H9 (cell line): ENCODE measurements around the gene TRIL. TPM values are rescaled to one million over a fixed set of nuclear protein-coding genes. Genes with fewer than 3 reads are reported as not detected.

ENCODE experiments used
- DNase-seq: peaks from one replicate; pipeline ENCODE4 v3.0.0-alpha.2; 2017
- H2AFZ ChIP-seq: one replicate; pipeline ENCODE4 v1.6.1; 2013; ENCODE audit warnings: mild to moderate bottlenecking, low read length, control low read depth, moderate library complexity
- H2AK5ac ChIP-seq: 2 replicates; pipeline ENCODE4 v1.6.1; 2013; ENCODE audit warnings: low read length, control low read depth, mixed read lengths; ENCODE audit not compliant: insufficient read length
- H2BK120ac ChIP-seq: one replicate; pipeline ENCODE4 v1.6.1; 2013; ENCODE audit warnings: low read depth, mild to moderate bottlenecking, low read length, control low read depth, inconsistent platforms; ENCODE audit not compliant: poor library complexity, severe bottlenecking
- H2BK12ac ChIP-seq: 2 replicates; pipeline ENCODE4 v1.6.1; 2013; ENCODE audit warnings: low read length, control low read depth, mixed read lengths, low read depth; ENCODE audit not compliant: insufficient read length
- H2BK15ac ChIP-seq: 2 replicates; pipeline ENCODE4 v1.6.1; 2013; ENCODE audit warnings: low read depth, low read length, control low read depth
- H2BK20ac ChIP-seq: one replicate; pipeline ENCODE4 v1.6.1; 2013; ENCODE audit warnings: low read depth, mild to moderate bottlenecking, low read length, control low read depth, inconsistent platforms; ENCODE audit not compliant: poor library complexity, severe bottlenecking
- H2BK5ac ChIP-seq: 2 replicates; pipeline ENCODE4 v1.6.1; 2013; ENCODE audit warnings: low read length, control low read depth, mixed read lengths; ENCODE audit not compliant: insufficient read length
- H3K14ac ChIP-seq: 2 replicates; pipeline ENCODE4 v1.6.1; 2013; ENCODE audit warnings: low read length, control low read depth; ENCODE audit not compliant: insufficient read depth
- H3K18ac ChIP-seq: 2 replicates; pipeline ENCODE4 v1.6.1; 2013; ENCODE audit warnings: low read depth, mild to moderate bottlenecking, mixed read lengths, low read length, control low read depth; ENCODE audit not compliant: insufficient read length
- H3K23ac ChIP-seq: 2 replicates; pipeline ENCODE4 v1.6.1; 2013; ENCODE audit warnings: low read length, control low read depth, mixed read lengths, low read depth; ENCODE audit not compliant: insufficient read length
- H3K23me2 ChIP-seq: 2 replicates; pipeline ENCODE4 v1.6.1; 2013; ENCODE audit warnings: low read depth, mild to moderate bottlenecking, mixed read lengths, low read length, control low read depth; ENCODE audit not compliant: insufficient read length, poor library complexity, severe bottlenecking
- H3K27ac ChIP-seq: 2 replicates; pipeline ENCODE4 v1.5.1; 2013; ENCODE audit warnings: low read length, control low read depth, mixed read lengths, low read depth; ENCODE audit not compliant: insufficient read length
- H3K27me3 ChIP-seq: 2 replicates; pipeline ENCODE4 v1.6.1; 2013; ENCODE audit warnings: low read length, control low read depth, inconsistent platforms; ENCODE audit not compliant: insufficient read depth
- H3K4ac ChIP-seq: 2 replicates; pipeline ENCODE4 v1.6.1; 2013; ENCODE audit warnings: low read depth, mild to moderate bottlenecking, control low read depth, inconsistent platforms, low read length, moderate library complexity
- H3K4me1 ChIP-seq: 2 replicates; pipeline ENCODE4 v1.6.1; 2013; ENCODE audit warnings: low read length, control low read depth, inconsistent platforms; ENCODE audit not compliant: insufficient read depth
- H3K4me2 ChIP-seq: 2 replicates; pipeline ENCODE4 v1.6.1; 2013; ENCODE audit warnings: low read length, control low read depth, mixed read lengths; ENCODE audit not compliant: insufficient read length, insufficient read depth
- H3K56ac ChIP-seq: 2 replicates; pipeline ENCODE4 v1.6.1; 2013; ENCODE audit warnings: low read depth, mild to moderate bottlenecking, mixed read lengths, low read length, control low read depth; ENCODE audit not compliant: insufficient read length
- H3K79me1 ChIP-seq: 2 replicates; pipeline ENCODE4 v1.6.1; 2013; ENCODE audit warnings: low read depth, mild to moderate bottlenecking, moderate library complexity, low read length, control low read depth, inconsistent platforms; ENCODE audit not compliant: insufficient read depth, poor library complexity, severe bottlenecking
- H3K79me2 ChIP-seq: 2 replicates; pipeline ENCODE4 v1.6.1; 2013; ENCODE audit warnings: low read length, control low read depth, inconsistent platforms; ENCODE audit not compliant: insufficient read depth
- H3K9ac ChIP-seq: 2 replicates; pipeline ENCODE4 v1.6.1; 2013; ENCODE audit warnings: low read length, control low read depth, mixed read lengths; ENCODE audit not compliant: insufficient read length; ENCODE audit errors: extremely low read depth
- H3K9me3 ChIP-seq: one replicate; pipeline ENCODE4 v1.6.1; 2013; ENCODE audit warnings: low read depth, low read length, inconsistent platforms; ENCODE audit not compliant: control insufficient read depth
- H3T11ph ChIP-seq: one replicate; pipeline ENCODE4 v1.6.1; 2013; ENCODE audit warnings: mild to moderate bottlenecking, low read length, control low read depth, inconsistent platforms
- H4K20me1 ChIP-seq: one replicate; pipeline ENCODE4 v1.6.1; 2013; ENCODE audit not compliant: control insufficient read depth, insufficient read length, insufficient read depth
- H4K5ac ChIP-seq: 2 replicates; pipeline ENCODE4 v1.6.1; 2013; ENCODE audit warnings: low read depth, mild to moderate bottlenecking, mixed read lengths, low read length, control low read depth; ENCODE audit not compliant: insufficient read length
- H4K8ac ChIP-seq: replicated peaks from 2 replicates; pipeline ENCODE4 v1.6.1; 2013; ENCODE audit warnings: low read length, control low read depth, mixed read lengths, low read depth; ENCODE audit not compliant: insufficient read length
- H4K91ac ChIP-seq: 2 replicates; pipeline ENCODE4 v1.6.1; 2013; ENCODE audit warnings: low read depth, mild to moderate bottlenecking, moderate library complexity, mixed read lengths, low read length, control low read depth; ENCODE audit not compliant: insufficient read length
- H3K27ac Mint-ChIP-seq, 3 experiments: 2 replicates in 2 of 3; 3 replicates in 1 of 3; pipeline ENCODE4 v1.8.0; 2020 to 2021; ENCODE audit warnings: mixed read lengths in 3 of 3, mild to moderate bottlenecking in 1 of 3, moderate library complexity in 1 of 3
- H3K27me3 Mint-ChIP-seq: 2 replicates; pipeline ENCODE4 v1.8.0; 2021; ENCODE audit warnings: low read depth, mild to moderate bottlenecking, moderate library complexity, mixed read lengths
- H3K36me3 Mint-ChIP-seq, 3 experiments: 2 replicates in 2 of 3; 3 replicates in 1 of 3; pipeline ENCODE4 v1.8.0; 2020 to 2021; ENCODE audit warnings: low read depth in 3 of 3, mixed read lengths in 3 of 3; ENCODE audit not compliant: insufficient read depth in 1 of 3
- H3K4me1 Mint-ChIP-seq, 2 experiments: 2 replicates each; pipeline ENCODE4 v1.8.0; 2020; ENCODE audit warnings: mixed read lengths in 2 of 2
- H3K4me3 Mint-ChIP-seq, 2 experiments: 2 replicates in 1 of 2; 3 replicates in 1 of 2; pipeline ENCODE4 v1.8.0; 2020 to 2021; ENCODE audit warnings: mild to moderate bottlenecking in 2 of 2, mixed read lengths in 2 of 2, moderate library complexity in 1 of 2
- H3K9me3 Mint-ChIP-seq, 2 experiments: 2 replicates in 1 of 2; 3 replicates in 1 of 2; pipeline ENCODE4 v1.8.0; 2020; ENCODE audit warnings: mild to moderate bottlenecking in 2 of 2, mixed read lengths in 2 of 2, moderate library complexity in 1 of 2
- WGBS: extraction: QIAGEN DNeasy Blood & Tissue Kit; methylation state at CpG from one replicate; pipeline ENCODE4 v1.1.7; 2013; ENCODE audit warnings: missing lambda C conversion rate, low lambda C conversion rate, mixed read lengths; ENCODE audit not compliant: insufficient read length; ENCODE audit errors: extremely low coverage; 5-methylcytosine and 5-hydroxymethylcytosine counted together
- total RNA-seq: library from RNA; stranded (reverse); gene quantifications from 2 replicates; pipeline ENCODE4 v1.2.1, GENCODE V29; 2021
- TF ChIP-seq, protein P1 (sequence below): fragments of 200-600 bp; sonication (generic); conservative IDR thresholded peaks from 3 replicates; pipeline ENCODE4 v1.8.0; 2021; ENCODE audit warnings: antibody characterized with exemption, mild to moderate bottlenecking

TRIL gene
- total RNA-seq, 1 experiment from 2014 or later, result 3.1 TPM

DNA sequence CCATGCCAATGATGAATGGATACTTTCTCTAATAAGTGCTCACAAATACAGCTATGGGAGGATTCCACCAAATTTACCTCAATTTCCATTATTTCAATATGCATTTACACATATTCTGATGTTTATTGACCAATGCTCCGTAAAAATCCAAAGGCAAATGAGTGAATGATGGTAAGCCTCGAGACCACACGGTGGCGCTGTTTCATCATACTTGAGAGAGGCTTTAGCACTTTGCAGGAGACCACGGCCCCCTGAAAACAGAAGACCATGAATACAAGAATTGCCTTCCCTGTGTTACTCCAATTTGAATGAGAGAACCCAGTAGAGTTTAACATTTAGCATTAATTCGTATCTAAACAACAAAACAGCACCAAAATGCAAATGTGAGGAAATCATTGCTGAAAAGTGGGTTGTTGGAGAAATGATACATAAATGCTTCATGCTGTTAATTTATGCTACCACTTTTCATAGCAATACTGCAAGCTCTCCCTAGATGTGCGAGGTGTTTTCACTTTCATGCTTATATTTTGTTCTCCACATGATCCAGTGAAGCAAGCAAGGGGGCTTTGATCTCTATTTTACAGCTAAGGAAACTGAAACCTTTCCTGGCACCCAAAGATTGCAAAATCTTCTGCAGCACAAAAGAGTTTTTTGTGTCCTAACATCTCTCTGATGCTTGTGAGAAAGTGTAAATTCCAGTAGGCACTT, 35.4 kb downstream of the TRIL start:
- no peaks in the 10 kb centered on the region for H4K20me1 ChIP-seq
- H3K4ac ChIP-seq, result no peak overlapping the region
- DNase-seq, result peak; percentile 71
- H2BK20ac ChIP-seq, result no peak overlapping the region
- no peaks in the 10 kb centered on the region for H3K36me3 Mint-ChIP-seq
- H3K79me2 ChIP-seq, result no peaks in the 10 kb centered on the region
- no peak overlapping the region for H3K4me3 Mint-ChIP-seq
- H3K4me1 ChIP-seq, result peaks cover 2% of the 10 kb centered on the region
- no peak overlapping the region for H2BK15ac ChIP-seq
- H3K27me3 ChIP-seq, result no peaks in the 10 kb centered on the region
- no peak overlapping the region for H3T11ph ChIP-seq
- H3K14ac ChIP-seq, result no peak overlapping the region
- no peak overlapping the region for H4K5ac ChIP-seq
- peaks cover 17% of the 10 kb centered on the region for H3K27me3 Mint-ChIP-seq
- H3K23ac ChIP-seq, result no peak overlapping the region
- no CpG with 5 or more reads among the region's 7 CpGs for WGBS
- no peak overlapping the region for H3K27ac Mint-ChIP-seq
- no peak overlapping the region for H3K18ac ChIP-seq
- H3K9me3 Mint-ChIP-seq, result no peaks in the 10 kb centered on the region
- H4K8ac ChIP-seq, result no peak overlapping the region
- H3K23me2 ChIP-seq, result peaks cover 4% of the 10 kb centered on the region
- no peaks in the 10 kb centered on the region for H3K79me1 ChIP-seq
- no peak overlapping the region for H2AFZ ChIP-seq
- H4K91ac ChIP-seq, result no peak overlapping the region
- H3K4me2 ChIP-seq, result no peak overlapping the region
- H2BK5ac ChIP-seq, result no peak overlapping the region
- H2AK5ac ChIP-seq, result no peak overlapping the region
- H3K56ac ChIP-seq, result no peak overlapping the region
- peaks cover 30 to 34% of the 10 kb centered on the region in 2 experiments for H3K4me1 Mint-ChIP-seq
- H2BK120ac ChIP-seq, result no peak overlapping the region
- H3K27ac ChIP-seq, result no peak overlapping the region
- H3K9me3 ChIP-seq, result no peaks in the 10 kb centered on the region
- no peak overlapping the region for H2BK12ac ChIP-seq
- H3K9ac ChIP-seq, result no peak overlapping the region
- TF ChIP-seq, protein P1, sequence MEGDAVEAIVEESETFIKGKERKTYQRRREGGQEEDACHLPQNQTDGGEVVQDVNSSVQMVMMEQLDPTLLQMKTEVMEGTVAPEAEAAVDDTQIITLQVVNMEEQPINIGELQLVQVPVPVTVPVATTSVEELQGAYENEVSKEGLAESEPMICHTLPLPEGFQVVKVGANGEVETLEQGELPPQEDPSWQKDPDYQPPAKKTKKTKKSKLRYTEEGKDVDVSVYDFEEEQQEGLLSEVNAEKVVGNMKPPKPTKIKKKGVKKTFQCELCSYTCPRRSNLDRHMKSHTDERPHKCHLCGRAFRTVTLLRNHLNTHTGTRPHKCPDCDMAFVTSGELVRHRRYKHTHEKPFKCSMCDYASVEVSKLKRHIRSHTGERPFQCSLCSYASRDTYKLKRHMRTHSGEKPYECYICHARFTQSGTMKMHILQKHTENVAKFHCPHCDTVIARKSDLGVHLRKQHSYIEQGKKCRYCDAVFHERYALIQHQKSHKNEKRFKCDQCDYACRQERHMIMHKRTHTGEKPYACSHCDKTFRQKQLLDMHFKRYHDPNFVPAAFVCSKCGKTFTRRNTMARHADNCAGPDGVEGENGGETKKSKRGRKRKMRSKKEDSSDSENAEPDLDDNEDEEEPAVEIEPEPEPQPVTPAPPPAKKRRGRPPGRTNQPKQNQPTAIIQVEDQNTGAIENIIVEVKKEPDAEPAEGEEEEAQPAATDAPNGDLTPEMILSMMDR, result peak; percentile 94
